Cerebellar cortex (tissue), 1 donor: ENCODE data around the gene CCM2.

ENCODE experiments used
- DNase-seq: peaks from one replicate; pipeline ENCODE4 v3.0.0-alpha.2; 2015; ENCODE audit warnings: low spot score

Gene CCM2

GRCh38 chr7:45125193-45125904, 125.3 kb downstream of the CCM2 start:
- peak; percentile 17 for DNase-seq
